Measurements from ENCODE around the gene TMC5. TPM values are rescaled to one million over a fixed set of nuclear protein-coding genes. Genes with fewer than 3 reads are reported as not detected.
A peak's percentile ranks its signal among the peaks of the same experiment; 100 is the strongest.

The TMC5 gene
- total and polyA plus RNA-seq, 2 of the 8 experiments (the other 6 are each of a cell fraction or from before 2014, with no cell fraction given), result 1.6 to 1.8 TPM

GRCh38 chr16:19377864-19378263 is 39.8 kb upstream of the TMC5 start:
- Histone ChIP-seq H3K4ac (replicated peaks; ENCODE audit: insufficient read length, low read depth, low read length) (no peak overlapping the region), H3K56ac (replicated peaks; ENCODE audit: insufficient read length, low read depth, low read length) (no peak overlapping the region), H2BK20ac (ENCODE audit: low read length) (no peak overlapping the region), H2BK12ac (ENCODE audit: low read depth, low read length) (no peak overlapping the region), H4K8ac (ENCODE audit: extremely low read depth, insufficient read depth, low read length) (no peak overlapping the region), H3K23ac (ENCODE audit: insufficient read length) (no peak overlapping the region), H3K27me3 (replicated peaks in 1 of 4; ENCODE audit: control insufficient read depth in 3 of 4, extremely low read depth in 1 of 4, insufficient read depth in 3 of 4, low read length in 3 of 4) (no peaks in the 10 kb centered on the region), H3K4me3 (ENCODE audit: extremely low read depth in 1 of 4, insufficient read depth in 2 of 4, low read depth in 3 of 4, low read length in 4 of 4) (no peak overlapping the region), H4K20me1 (replicated peaks in 1 of 2; ENCODE audit: control insufficient read depth in 1 of 2, insufficient read depth in 2 of 2, low read length in 2 of 2) (no peaks in the 10 kb centered on the region), H2BK120ac (replicated peaks; ENCODE audit: low read depth, low read length) (no peak overlapping the region), H3K4me1 (replicated peaks in 1 of 4; ENCODE audit: control insufficient read depth in 3 of 4, insufficient read depth in 4 of 4, low read length in 3 of 4) (no peaks in the 10 kb centered on the region), H3K9me3 (ENCODE audit: insufficient read depth in 2 of 2, low read depth in 1 of 2, low read length in 1 of 2) (no peaks in the 10 kb centered on the region), H3K18ac (ENCODE audit: extremely low read depth, low read length) (no peak overlapping the region), H3K23me2 (ENCODE audit: low read depth, low read length) (no peaks in the 10 kb centered on the region), H3K4me2 (ENCODE audit: insufficient read depth in 1 of 2, low read depth in 2 of 2, low read length in 2 of 2) (no peak overlapping the region), H4K5ac (ENCODE audit: insufficient read length, low read depth, low read length) (no peak overlapping the region), H4K91ac (replicated peaks; ENCODE audit: insufficient read length, low read length) (no peak overlapping the region), H2BK5ac (ENCODE audit: low read depth, low read length) (no peak overlapping the region), H2AK5ac (ENCODE audit: low read depth, low read length) (0 out of 2 replicates have a peak overlapping the region, but pooled peaks have one; percentile 13), H3K36me3 (ENCODE audit: control insufficient read depth in 2 of 4, insufficient read depth in 4 of 4, low read length in 3 of 4) (no peaks in the 10 kb centered on the region), H2AFZ (ENCODE audit: low read length) (peak overlapping the region; percentile 90; the same call in 1 of the 2 replicates), H3K27ac (ENCODE audit: low read depth, low read length) (no peak overlapping the region), H2BK15ac (ENCODE audit: low read length) (no peak overlapping the region), H3K9ac (replicated peaks in 1 of 4; ENCODE audit: extremely low read depth in 1 of 4, low read depth in 3 of 4, low read length in 3 of 4) (no peak overlapping the region), H3K79me1 (ENCODE audit: low read depth, low read length) (no peaks in the 10 kb centered on the region), H3K79me2 (ENCODE audit: control insufficient read depth in 1 of 2, insufficient read depth in 2 of 2, low read length in 2 of 2) (no peaks in the 10 kb centered on the region), H3K14ac (ENCODE audit: insufficient read length) (no peak overlapping the region)
- ChIA-PET POLR2A (ENCODE audit: partially characterized antibody) (interaction anchor here (1.0 kb wide), 1 partner anchor 294 kb away, joined by 3 read pairs; no protein-coding TSS in a partner anchor), CTCF (ENCODE audit: partially characterized antibody) (interaction anchor here (1.0 to 1.8 kb wide), 6 partner anchors 11 to 292 kb away, joined by 3 to 8 read pairs (median 4); no protein-coding TSS in a partner anchor)
- DNase-seq (ENCODE audit: low read depth in 1 of 2, low spot score in 2 of 2) (no peak), FAIRE-seq (no peak)
- 75% methylated on average over 3 of the region's 3 CpGs; no CpG with 5 or more reads in 1 of the 2 experiments for WGBS, 2 experiments (ENCODE audit: extremely low coverage in 1 of 2, insufficient coverage in 1 of 2, insufficient read length in 1 of 2, insufficient replicate concordance in 2 of 2, low coverage in 1 of 2, low lambda C conversion rate in 2 of 2, missing lambda C conversion rate in 1 of 2)
- no peak for TF ChIP-seq RFX5 (IDR thresholded peaks at IDR 0.05; ENCODE audit: borderline replicate concordance, low read depth, low read length)
- peak; percentile 46; the same call in 1 of the 2 replicates for TF ChIP-seq USF2 (IDR thresholded peaks at IDR 0.05; ENCODE audit: low read length)
